Keratinocyte (primary cell): Measurements from ENCODE around the gene NDUFA13. TPM values are rescaled to one million over a fixed set of nuclear protein-coding genes. Genes with fewer than 3 reads are reported as not detected.

Experiments
- DNase-seq: peaks from one replicate; pipeline ENCODE4 v3.0.0-alpha.2; 2011; ENCODE audit warnings: low read depth, missing footprints, low spot score
- FAIRE-seq: peaks from 2 replicates; lab custom pipeline; 2011; peaks lifted over from hg19 to GRCh38; lab: Jason Lieb, UNC
- H2AFZ ChIP-seq: 2 replicates; pipeline ENCODE4 v1.6.0; 2012; ENCODE audit warnings: low read length, control low read depth, inconsistent platforms; ENCODE audit not compliant: control insufficient read depth
- H3K27ac ChIP-seq: 2 replicates; pipeline ENCODE4 v1.5.1; 2011; ENCODE audit warnings: low read length; ENCODE audit not compliant: control insufficient read depth, insufficient read depth
- H3K27me3 ChIP-seq: 3 replicates; pipeline ENCODE4 v1.6.0; 2011; ENCODE audit warnings: low read length; ENCODE audit not compliant: control insufficient read depth, insufficient read depth; ENCODE audit errors: extremely low read depth
- H3K36me3 ChIP-seq, 2 experiments: 2 replicates in 1 of 2; 3 replicates in 1 of 2; pipeline ENCODE4 v1.5.1; 2011; ENCODE audit warnings: low read length in 2 of 2, mild to moderate bottlenecking in 1 of 2; ENCODE audit not compliant: control insufficient read depth in 2 of 2, insufficient read depth in 2 of 2; ENCODE audit errors: extremely low read depth in 1 of 2
- H3K4me1 ChIP-seq: 3 replicates; pipeline ENCODE4 v1.5.1; 2011; ENCODE audit warnings: low read length; ENCODE audit not compliant: control insufficient read depth, insufficient read depth; ENCODE audit errors: extremely low read depth
- H3K4me2 ChIP-seq: 3 replicates; pipeline ENCODE4 v1.6.0; 2011; ENCODE audit warnings: low read depth, low read length; ENCODE audit not compliant: control insufficient read depth, insufficient read depth; ENCODE audit errors: extremely low read depth
- H3K4me3 ChIP-seq, 3 experiments: fragments of 200-600 bp in 1 of 3; sonication (generic) in 1 of 3; 2 replicates in 2 of 3; 3 replicates in 1 of 3; pipeline ENCODE4 v1.5.1; 2011 to 2016; ENCODE audit warnings: low read length in 3 of 3, mild to moderate bottlenecking in 3 of 3, control low read depth in 2 of 3, inconsistent platforms in 1 of 3, low read depth in 1 of 3, mixed read lengths in 1 of 3, mixed run types in 1 of 3, moderate library complexity in 1 of 3; ENCODE audit not compliant: control insufficient read depth in 2 of 3, insufficient read depth in 2 of 3; ENCODE audit errors: extremely low read depth in 1 of 3
- H3K79me2 ChIP-seq: 2 replicates; pipeline ENCODE4 v1.6.0; 2012; ENCODE audit warnings: low read length; ENCODE audit not compliant: control insufficient read depth, insufficient read depth
- H3K9ac ChIP-seq: 3 replicates; pipeline ENCODE4 v1.6.0; 2011; ENCODE audit warnings: low read length; ENCODE audit not compliant: control insufficient read depth, insufficient read depth; ENCODE audit errors: extremely low read depth
- H3K9me1 ChIP-seq: 3 replicates; pipeline ENCODE4 v1.6.0; 2011; ENCODE audit warnings: low read length; ENCODE audit not compliant: control insufficient read depth, insufficient read depth; ENCODE audit errors: extremely low read depth
- H3K9me3 ChIP-seq: 2 replicates; pipeline ENCODE4 v1.5.1; 2012; ENCODE audit warnings: low read depth, low read length; ENCODE audit not compliant: control insufficient read depth
- H4K20me1 ChIP-seq: 3 replicates; pipeline ENCODE4 v1.6.0; 2011; ENCODE audit warnings: low read length; ENCODE audit not compliant: control insufficient read depth, insufficient read depth; ENCODE audit errors: extremely low read depth
- CTCF ChIP-seq, 3 experiments: IDR thresholded peaks in 1 of 3; conservative IDR thresholded peaks in 1 of 3; optimal IDR thresholded peaks in 1 of 3; 2 replicates in 2 of 3; 3 replicates in 1 of 3; pipeline versions ENCODE3 to v1.5.1; 2011; ENCODE audit warnings: low read length in 3 of 3, mild to moderate bottlenecking in 3 of 3, moderate library complexity in 2 of 3, control low read depth in 1 of 3, inconsistent platforms in 1 of 3; ENCODE audit not compliant: insufficient read depth in 2 of 3; ENCODE audit errors: extremely low read depth in 1 of 3
- EZH2 ChIP-seq: IDR thresholded peaks from one replicate; pipeline ENCODE4 v1.6.1; 2012; ENCODE audit warnings: inconsistent platforms, mild to moderate bottlenecking, low read length, moderate library complexity
- dilution Hi-C: fragments of 300-500 bp; cut with MboI; formaldehyde crosslinking; loops from one replicate; pipeline ENCODE4 v1.7.0; 2020; ENCODE audit warnings: low sequenced_read_pairs; ENCODE audit not compliant: extremely low pct_ligation_motif_present
- polyA plus RNA-seq, 5 experiments: library from polyadenylated mRNA; depleted of rRNA in 3 of 5; stranded (reverse) in 3 of 5; stranded (forward) in 1 of 5; unstranded in 1 of 5; fragments of >200 nt; gene quantifications; 1 replicate in 1 of 5; 2 replicates in 3 of 5; 3 replicates in 1 of 5; pipeline versions ENCODE4 v1.2.1 to v1.2.3, GENCODE V29; 2011 to 2012; ENCODE audit warnings: missing spikeins in 2 of 5, low read depth in 1 of 5, low replicate concordance in 1 of 5

NDUFA13 gene
- polyA plus RNA-seq, 1 donor (not counting 4 experiments of a cell fraction or from before 2014, with no cell fraction given) = 343 TPM

- Histone ChIP-seq H3K4me1 (peaks cover 8% of the 10 kb centered on the region), H3K27ac (no peak overlapping the region), H3K4me3 (peak overlapping the region; percentile 25 to 33 (median 27)), H3K36me3 (no peaks in the 10 kb centered on the region), H3K9me3 (no peaks in the 10 kb centered on the region), H4K20me1 (no peaks in the 10 kb centered on the region), H3K79me2 (no peaks in the 10 kb centered on the region), H3K27me3 (peaks cover 39% of the 10 kb centered on the region), H3K9ac (no peak overlapping the region), H3K9me1 (no peaks in the 10 kb centered on the region), H2AFZ (peak overlapping the region; percentile 40), H3K4me2 (peak overlapping the region; percentile 64)
- DNase-seq = peak; percentile 78
- peak in 1 of 3 experiments; percentile 21 for TF ChIP-seq CTCF (optimal IDR thresholded peaks at IDR 0.05 in 1 of 3, IDR thresholded peaks at IDR 0.05 in 1 of 3, conservative IDR thresholded peaks at IDR 0.05 in 1 of 3; ENCODE audit: extremely low read depth in 1 of 3, insufficient read depth in 2 of 3, low read length in 3 of 3)
- no peak for TF ChIP-seq EZH2
- no peak for FAIRE-seq
- dilution Hi-C loops = no loop called here
Observed at GRCh38 chr19:19540715-19541515, 24.9 kb downstream of the NDUFA13 start.

- Histone ChIP-seq H2AFZ (no peak overlapping the region), H3K4me3 (no peak overlapping the region), H3K27me3 (peaks cover 42% of the 10 kb centered on the region), H3K36me3 (no peaks in the 10 kb centered on the region), H3K27ac (no peak overlapping the region), H3K9me1 (no peaks in the 10 kb centered on the region), H3K9me3 (no peaks in the 10 kb centered on the region), H3K4me1 (peaks cover 8% of the 10 kb centered on the region), H4K20me1 (no peaks in the 10 kb centered on the region), H3K79me2 (no peaks in the 10 kb centered on the region), H3K9ac (no peak overlapping the region), H3K4me2 (no peak overlapping the region)
- dilution Hi-C loops = no loop called here
- TF ChIP-seq CTCF (optimal IDR thresholded peaks at IDR 0.05 in 1 of 3, IDR thresholded peaks at IDR 0.05 in 1 of 3, conservative IDR thresholded peaks at IDR 0.05 in 1 of 3; ENCODE audit: extremely low read depth in 1 of 3, insufficient read depth in 2 of 3, low read length in 3 of 3) (no peak), EZH2 (no peak)
- no peak for DNase-seq
- FAIRE-seq = no peak
Observed at GRCh38 chr19:19541616-19542015, 25.6 kb downstream of the NDUFA13 start.
